A172 (cell line): ENCODE results near the gene IFI44L. TPM values are rescaled to one million over a fixed set of nuclear protein-coding genes. Genes with fewer than 3 reads are reported as not detected.
A peak's percentile ranks its signal among the peaks of the same experiment; 100 is the strongest.

ENCODE experiments used
- DNase-seq: peaks from one replicate; pipeline ENCODE4 v3.0.0-alpha.2; 2015; ENCODE audit warnings: low spot score
- total RNA-seq: library from RNA; depleted of rRNA; stranded (reverse); fragments of >200 nt; shearing (Covaris generic); gene quantifications from 2 replicates; pipeline ENCODE4 v1.2.3, GENCODE V29; 2014; rRNA removed

IFI44L gene
- total RNA-seq, 1 experiment from 2014 or later: 2.6 TPM

- peak; percentile 48 for DNase-seq
Measured at GRCh38 chr1:78688697-78689096, 68.4 kb downstream of the IFI44L start.

- no peak for DNase-seq
Measured at GRCh38 chr1:78690516-78690915, 70.3 kb downstream of the IFI44L start.

GRCh38 chr1:78691995-78692747 is 71.9 kb downstream of the IFI44L start:
- peak; percentile 58 for DNase-seq

Other genes with a start within 250 kb of the IFI44L start
- 11.0 and 12.0 TPM in 2 replicates for gene PTGFR, start 129.5 kb upstream of the IFI44L start, total RNA-seq
- 35.2 and 40.0 TPM in 2 replicates for gene IFI44, start 29.4 kb downstream of the IFI44L start, total RNA-seq